Activated T-cell treated with anti-CD3 and anti-CD28 coated beads for 4 hours (primary cell): ENCODE results near the gene MEGF8.
"Not testable (repeated sequence)": the region's sequence is repeated elsewhere in the genome, so short reads cannot be mapped to it uniquely, and the experiment has no call there.

Experiments
- DNase-seq: peaks from one replicate; pipeline ENCODE4 v3.0.0-alpha.2; 2020

The MEGF8 gene

GRCh38 chr19:42333975-42334696, 8.7 kb downstream of the MEGF8 start:
- no peak for DNase-seq

- DNase-seq: no peak
These were observed 9.4 kb downstream of the MEGF8 start for GRCh38 chr19:42334697-42335373.

GRCh38 chr19:42335374-42335936, 10.0 kb downstream of the MEGF8 start:
- no peak for DNase-seq

- no peak for DNase-seq
These were observed 10.5 kb downstream of the MEGF8 start for GRCh38 chr19:42335971-42336370.

GRCh38 chr19:42339126-42339860, 13.9 kb downstream of the MEGF8 start:
- not testable (repeated sequence) for DNase-seq

- DNase-seq: not testable (repeated sequence)
These were observed 14.5 kb downstream of the MEGF8 start for GRCh38 chr19:42339922-42340321.

- DNase-seq: no peak
These were observed 18.1 kb downstream of the MEGF8 start for GRCh38 chr19:42343344-42344110.

- no peak for DNase-seq
These were observed 19.0 kb downstream of the MEGF8 start for GRCh38 chr19:42344336-42344893.

GRCh38 chr19:42345191-42345812, 19.9 kb downstream of the MEGF8 start:
- DNase-seq: no peak

GRCh38 chr19:42348211-42348610, 22.8 kb downstream of the MEGF8 start:
- no peak for DNase-seq

- no peak for DNase-seq
These were observed 24.1 kb downstream of the MEGF8 start for GRCh38 chr19:42349378-42350107.

GRCh38 chr19:42350417-42350816, 25.0 kb downstream of the MEGF8 start:
- DNase-seq: no peak

GRCh38 chr19:42351079-42351735, 25.8 kb downstream of the MEGF8 start:
- DNase-seq: no peak

GRCh38 chr19:42352301-42353259, 27.1 kb downstream of the MEGF8 start:
- DNase-seq: no peak

- DNase-seq: no peak
These were observed 28.0 kb downstream of the MEGF8 start for GRCh38 chr19:42353341-42354015.

- no peak for DNase-seq
These were observed 30.5 kb downstream of the MEGF8 start for GRCh38 chr19:42355896-42356295.

GRCh38 chr19:42356686-42357085, 31.3 kb downstream of the MEGF8 start:
- no peak for DNase-seq

GRCh38 chr19:42357290-42357689, 31.9 kb downstream of the MEGF8 start:
- DNase-seq: no peak
